Activated T-cell treated with anti-CD3 and anti-CD28 coated beads for 24 hours (primary cell): ENCODE data around the gene ACAP2.

Experiments used
- DNase-seq: peaks from one replicate; pipeline ENCODE4 v3.0.0-alpha.2; 2020; ENCODE audit warnings: low read depth

ACAP2 gene

DNA sequence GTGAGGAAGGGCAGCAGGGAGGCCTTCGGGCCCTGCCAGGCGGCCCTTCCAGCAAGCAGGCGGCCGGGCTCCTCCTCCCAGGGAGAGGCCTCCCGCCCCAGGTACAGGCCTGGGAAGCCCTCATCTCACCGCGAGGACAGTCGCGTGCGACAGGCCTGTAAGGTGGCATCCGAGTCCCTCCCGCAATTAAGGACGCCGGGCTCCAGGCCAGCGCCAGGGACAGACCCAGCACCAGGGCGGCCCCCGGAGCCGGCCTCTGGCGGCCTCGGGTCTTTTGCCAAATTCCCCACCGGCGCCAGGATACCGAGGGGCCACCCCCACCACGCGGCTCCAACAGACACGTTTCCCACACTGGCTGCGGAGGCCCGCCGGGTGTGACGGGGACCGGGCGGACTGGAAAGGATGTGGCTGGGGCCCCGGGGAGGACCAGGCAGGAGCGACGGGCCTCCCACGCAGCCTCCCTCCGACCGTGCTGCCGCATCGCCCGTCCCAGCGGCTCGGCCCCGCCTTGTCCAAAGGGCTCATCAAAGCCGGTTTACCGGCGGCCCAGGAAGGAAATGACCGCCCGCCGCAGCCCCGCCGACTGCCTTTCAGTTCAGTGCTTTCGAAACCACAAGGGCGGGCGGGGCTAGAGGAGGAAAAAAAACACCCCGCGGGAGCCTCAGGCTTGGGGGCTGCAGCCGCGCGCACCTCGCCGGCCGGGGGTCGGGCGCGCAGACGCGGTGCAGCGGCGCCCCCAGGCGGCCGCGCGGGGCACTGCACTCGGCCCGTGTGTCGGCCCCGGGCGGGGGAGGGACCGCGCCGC is 183.1 kb downstream of the ACAP2 start:
- peak; percentile 79 for DNase-seq

DNA sequence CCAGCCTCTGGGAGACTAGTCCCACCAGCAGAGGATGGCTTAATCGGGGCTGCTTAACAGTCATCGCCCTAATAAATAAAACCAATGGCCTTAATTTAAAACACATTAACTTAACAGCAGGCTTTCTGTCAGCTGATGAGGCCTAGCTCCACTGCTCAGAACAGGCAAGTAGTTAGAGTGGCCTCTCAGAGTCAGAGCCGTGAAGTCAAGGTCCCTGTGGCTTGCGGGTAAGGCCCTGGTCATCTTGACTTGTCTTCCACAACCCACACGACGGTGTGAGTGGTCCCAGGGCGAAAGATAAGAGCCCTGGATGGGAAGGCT is 183.7 kb downstream of the ACAP2 start:
- no peak for DNase-seq

DNA sequence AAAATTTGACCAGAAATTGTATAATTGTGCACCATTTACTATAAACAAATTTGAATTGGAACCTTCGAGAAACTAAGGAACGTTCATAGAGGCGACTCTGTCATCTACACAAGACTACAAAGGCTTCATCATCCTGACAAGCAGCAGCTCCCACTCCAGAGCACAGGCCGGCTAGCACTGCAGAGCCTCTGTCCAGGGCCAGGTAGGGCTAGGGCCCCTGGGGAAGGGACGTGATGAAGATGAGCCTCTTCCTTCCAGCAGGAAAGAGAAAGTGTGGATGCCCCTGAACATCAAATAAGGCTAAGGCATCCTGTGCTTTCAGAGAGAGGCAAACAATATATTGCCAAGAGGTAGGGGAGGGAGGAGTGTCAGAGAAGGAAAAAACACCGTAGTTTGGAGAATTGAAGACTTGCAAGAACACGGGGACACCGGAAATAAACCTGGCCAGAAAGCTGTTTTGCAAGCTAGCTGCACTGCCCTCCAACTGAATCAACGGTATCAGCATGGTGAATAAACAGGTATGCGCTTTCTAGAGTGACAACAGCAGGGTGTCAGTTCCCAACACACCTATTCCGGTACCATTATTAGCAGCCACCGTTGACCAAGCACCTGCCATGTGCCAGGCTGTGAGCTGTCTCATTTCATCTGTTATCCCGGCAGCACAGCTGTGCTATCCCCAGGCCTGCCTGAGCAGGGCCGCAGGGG is 184.2 kb downstream of the ACAP2 start:
- no peak for DNase-seq

DNA sequence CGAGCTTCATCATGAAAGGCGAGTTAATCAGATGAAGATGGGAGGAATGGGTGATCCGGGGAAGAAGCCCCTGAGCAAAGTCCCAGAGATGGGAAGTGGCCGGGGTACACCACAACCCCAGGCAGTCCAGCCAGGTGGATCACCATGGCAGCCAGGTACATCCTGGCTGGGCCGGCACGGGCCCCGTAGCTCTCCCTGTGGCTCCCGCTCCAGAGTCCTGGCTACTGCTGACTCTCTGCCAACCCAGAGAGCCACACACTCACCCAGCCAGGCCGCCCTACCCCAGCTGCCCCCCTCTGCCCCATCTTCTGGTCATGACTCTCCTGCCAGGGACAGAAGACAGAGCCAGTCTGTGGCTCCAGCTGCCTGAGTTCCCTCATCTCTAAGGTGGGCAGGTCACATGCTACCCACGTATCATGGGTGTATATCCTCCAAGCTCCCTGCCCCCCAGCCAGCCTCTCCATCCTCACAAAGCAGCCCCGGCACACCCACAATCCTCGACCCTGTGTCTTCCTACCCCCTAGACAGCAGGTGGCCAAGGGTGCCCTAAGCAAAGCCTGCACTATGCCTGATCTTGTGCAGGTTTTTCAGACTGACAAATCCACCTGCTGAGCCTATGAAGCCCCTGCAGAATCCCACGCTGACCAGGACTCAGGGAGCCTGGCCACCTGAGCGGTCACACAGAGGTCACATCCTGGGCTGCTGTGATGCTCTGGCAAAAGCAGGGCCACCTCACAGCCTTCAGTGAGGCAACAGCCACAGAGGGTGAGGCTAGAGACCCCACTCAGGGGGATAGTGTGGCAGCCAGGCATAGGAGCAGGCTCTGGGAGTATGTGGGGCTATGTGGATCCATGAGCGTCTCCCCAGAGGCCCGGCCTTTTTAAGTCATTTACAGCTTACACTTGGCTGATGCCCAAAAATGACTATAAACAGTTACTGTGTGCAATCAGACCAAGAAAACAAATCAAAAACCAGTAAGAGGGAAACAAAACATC is 185.1 kb downstream of the ACAP2 start:
- DNase-seq, result no peak

DNA sequence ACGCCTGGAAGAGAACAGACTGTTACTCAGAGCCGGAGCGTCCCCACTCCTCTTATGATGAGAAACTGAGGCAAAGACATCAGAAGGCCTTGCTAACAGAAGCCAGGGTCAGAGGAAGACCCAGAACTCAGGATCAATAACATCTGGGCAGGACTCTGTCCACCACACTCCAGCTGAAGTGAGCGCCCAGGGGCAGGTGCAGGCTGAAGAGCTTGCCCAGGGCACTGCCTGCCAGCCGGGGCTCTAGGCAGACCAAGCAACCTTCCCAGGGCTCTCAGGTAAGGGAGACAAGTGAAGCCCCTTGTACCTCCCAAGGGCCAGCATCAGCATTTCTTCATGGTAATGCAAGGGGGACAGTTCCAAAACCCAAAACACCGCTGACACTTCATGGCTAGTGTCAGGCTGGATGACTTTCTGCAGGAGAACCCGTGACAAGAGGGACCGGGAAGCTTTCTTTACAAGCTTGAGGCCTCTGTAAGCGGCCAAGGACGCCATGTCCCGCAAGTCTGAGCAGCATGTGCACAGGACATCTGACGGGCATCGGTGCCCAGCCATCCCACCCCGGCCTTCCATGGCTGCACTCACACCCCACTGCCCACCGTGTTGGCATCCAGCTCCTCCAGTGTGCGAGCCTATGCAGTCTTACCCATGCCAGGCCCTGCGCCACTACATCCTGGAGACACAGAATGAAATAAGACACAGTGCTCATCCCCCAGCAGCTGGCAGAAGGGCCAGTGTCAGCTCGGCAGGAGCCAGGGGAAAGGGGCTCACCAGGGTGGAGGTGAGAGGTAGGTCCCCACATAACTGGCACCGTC is 186.0 kb downstream of the ACAP2 start:
- DNase-seq, result no peak

DNA sequence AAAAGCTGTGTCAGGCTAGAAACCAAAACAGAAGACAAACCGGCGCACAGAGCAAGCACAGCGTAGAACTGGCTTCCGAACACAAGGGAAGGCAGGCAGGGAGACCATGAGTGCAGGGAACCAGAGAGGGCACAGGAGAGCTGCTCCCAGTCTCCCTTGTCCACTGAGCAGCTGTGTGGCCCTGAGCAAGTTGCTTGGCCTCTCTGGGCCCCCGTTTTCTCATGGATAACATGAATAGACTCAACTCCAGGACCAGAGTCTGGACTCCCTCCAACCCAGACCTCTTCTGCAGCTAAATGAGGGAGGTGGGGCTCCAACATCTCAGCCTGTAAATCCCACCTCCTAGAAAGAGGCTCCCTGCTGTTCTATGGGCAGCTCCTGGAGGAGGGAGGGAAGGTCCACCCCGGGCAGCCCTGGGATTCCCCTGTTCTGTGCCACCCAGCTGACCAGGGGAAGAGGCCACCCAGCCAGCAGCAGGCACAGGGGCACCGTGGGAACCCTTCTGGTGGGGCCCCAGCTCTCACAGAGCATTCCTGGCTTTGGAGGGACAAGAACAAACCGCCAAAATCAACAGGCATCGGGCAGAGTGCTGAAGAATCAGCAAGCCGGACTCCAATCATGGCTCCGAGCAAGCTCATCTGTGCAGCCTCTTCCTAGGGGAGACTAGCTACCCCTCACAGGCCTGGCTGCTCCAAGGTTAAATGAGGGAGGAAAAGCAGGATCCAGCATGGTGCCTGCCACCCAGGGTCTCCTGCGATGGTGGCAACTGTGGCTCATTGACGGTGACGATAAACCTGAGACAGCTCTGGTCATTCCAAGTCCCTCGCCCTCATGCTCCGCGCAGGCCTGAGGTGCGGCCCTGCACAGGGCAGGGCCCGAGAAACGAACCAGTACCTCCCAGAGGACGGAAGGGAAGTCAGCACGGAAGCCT is 187.0 kb downstream of the ACAP2 start:
- DNase-seq, result no peak

DNA sequence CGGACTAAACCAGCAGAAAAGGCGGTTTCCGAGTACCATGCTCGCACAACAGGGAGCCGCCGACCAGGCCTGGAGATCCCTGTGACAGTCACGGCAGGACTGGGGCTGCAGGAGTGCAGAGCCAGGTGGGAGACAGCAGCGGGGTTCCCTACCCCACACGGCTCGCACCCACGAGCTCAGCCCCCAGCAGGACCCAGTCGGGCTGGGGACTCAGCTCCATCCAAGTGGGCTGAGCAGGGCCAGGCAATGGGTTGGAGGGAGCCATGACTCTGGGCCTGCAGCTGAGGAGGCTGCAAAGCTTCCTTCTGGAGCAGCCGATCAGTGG is 187.7 kb downstream of the ACAP2 start:
- DNase-seq, result no peak

DNA sequence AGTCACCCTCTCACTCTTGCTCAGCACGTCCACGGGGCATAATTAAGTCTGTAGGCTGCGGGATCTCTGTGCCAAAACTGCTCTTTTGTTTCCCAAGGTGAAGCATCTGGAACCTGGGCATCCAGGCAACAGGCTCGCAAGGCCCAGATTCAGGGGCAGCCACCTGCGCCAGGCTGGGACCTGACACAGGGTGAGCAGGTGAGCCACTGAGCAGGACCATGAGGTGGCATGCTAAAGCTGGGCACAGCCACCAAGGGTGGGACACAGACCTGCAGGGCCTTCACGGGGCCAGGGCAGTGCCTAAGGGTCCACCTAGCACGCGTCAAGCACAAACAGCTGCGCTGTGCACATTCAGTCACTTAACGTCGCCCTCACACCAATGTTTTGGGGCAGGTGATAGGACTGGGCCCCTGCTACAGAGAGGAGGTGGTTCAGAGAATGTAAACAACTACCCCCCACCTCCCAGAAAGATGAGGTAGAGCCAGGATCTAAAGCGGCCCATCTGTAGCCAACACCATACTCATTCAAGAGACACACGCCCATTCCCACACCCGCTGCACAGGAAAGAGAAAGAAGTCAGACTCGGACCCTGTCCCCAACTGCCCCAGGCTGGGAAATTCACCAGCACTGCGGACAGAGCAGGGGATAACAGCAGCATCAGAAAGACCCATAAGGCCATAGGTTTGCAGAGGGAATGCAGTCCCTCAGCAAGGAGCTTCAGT is 188.2 kb downstream of the ACAP2 start:
- no peak for DNase-seq

DNA sequence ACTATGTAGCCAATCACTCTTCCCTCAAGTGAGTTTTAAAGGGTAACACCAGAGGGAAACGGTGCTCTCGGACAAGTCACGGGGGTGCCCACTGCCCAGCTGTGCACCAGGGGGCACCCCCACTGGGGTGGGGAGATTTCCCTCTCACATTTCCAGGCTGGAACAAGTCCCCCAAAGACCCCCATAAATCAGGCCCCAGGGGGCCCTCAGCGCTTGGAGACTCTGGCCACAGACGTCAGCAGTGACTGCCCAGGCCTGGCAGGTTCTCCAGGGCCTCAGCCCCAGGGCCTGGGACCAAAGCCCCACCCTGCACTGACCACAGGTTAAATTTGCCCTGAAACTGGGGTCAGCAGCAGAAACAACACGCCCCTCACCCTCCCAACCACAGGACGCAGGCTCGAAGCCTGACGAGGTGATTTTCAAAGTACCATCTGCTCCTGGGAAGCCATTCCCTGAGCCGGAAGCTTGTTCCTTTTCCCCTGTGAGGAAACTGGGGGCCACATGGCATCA is 188.8 kb downstream of the ACAP2 start:
- DNase-seq, result no peak

DNA sequence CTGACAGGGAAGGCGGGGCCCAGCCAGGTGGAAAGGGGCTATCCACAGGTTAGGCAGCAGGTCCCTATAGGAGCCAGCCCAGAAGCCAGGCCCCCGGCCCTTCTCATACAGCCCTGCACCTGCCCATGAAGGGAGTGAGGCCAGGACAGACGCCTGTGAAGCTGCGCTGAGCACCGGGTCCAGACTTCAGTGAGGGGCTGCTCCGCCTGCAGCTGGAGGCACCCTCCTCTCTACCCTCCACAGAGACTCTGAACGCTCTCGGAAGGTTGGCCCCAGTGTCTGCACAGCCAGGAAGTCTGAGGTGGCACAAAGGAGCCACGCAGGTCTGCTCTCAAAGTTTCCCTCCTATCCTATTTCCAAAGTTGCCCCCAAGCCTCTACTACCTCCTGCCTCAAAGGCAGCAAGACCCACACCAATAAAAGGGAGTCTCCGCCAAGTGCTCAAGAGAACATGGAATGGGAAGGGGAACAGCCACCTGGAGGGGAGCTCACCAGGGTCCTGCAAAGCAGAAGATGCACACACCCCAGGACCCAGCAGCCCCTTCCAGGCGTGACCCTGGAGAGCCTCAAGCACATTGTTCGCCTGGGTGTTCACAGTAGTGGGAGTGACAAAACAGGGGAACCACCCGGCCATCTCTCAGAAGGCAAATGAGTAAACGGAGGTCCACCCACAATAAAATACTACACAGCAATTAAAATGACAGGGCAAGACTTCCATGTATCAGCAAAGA is 191.3 kb downstream of the ACAP2 start:
- no peak for DNase-seq

DNA sequence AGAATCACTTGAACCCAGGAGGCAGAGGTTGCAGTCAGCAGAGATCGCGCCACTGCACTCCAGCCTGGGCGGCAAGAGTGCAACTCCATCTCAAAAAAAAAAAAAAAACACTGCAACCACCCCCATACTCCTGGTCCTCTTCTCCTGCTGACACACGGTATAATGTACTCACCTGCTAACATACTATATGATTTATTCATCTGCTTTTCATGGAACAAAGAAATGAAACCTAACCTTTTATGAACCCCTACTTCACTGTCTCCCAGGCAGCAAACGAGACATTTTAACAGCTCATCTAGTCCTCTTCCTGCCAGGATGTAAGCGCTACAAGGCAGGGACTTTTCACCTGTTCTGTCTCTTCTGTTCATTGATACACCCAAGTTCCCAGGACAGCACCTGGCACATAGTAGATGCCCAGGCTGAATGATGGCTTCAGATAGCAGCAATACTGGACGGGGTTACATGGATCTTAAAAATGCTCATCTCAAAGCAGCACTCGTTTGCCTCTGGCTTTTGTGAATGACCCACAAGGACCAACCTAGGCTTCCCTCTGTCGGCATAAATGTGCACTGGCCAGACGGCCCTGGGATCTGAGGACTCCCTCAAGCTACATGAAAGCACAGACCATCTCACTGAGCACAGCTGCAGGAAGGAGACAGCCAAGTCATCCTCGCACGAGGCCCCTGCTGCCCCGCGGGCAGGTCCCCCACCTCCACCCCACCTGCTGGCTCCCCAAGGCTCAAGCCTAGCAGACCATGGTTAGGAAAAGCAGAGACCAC is 192.2 kb downstream of the ACAP2 start:
- DNase-seq, result no peak

DNA sequence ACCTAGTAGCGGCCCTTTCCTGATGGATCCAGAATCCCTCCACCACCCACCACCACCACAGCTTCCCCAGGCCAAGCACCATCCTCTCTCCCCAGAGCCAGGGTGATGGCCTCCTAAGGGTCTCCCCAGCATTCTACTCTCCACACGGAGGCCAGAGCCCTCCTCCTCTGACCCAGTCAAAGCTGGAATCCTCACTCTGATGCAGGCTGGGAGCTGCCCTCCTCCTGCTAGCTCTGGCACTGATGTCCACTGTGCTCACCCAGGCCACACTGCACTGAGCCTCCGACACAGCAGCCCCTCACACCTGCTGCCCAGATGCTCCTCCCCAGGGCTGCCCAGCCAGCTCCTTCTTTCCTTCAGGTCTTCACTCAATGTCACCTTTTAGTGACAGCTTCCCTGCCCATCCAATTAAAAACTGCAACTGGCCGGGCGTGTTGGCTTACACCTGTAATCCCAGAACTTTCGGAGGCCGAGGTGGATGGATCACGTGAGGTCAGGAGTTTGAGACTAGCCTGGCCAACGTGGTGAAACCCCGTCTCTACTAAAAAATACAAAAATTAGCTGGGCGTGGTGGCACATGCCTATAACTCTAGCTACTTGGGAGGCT is 192.9 kb downstream of the ACAP2 start:
- no peak for DNase-seq

DNA sequence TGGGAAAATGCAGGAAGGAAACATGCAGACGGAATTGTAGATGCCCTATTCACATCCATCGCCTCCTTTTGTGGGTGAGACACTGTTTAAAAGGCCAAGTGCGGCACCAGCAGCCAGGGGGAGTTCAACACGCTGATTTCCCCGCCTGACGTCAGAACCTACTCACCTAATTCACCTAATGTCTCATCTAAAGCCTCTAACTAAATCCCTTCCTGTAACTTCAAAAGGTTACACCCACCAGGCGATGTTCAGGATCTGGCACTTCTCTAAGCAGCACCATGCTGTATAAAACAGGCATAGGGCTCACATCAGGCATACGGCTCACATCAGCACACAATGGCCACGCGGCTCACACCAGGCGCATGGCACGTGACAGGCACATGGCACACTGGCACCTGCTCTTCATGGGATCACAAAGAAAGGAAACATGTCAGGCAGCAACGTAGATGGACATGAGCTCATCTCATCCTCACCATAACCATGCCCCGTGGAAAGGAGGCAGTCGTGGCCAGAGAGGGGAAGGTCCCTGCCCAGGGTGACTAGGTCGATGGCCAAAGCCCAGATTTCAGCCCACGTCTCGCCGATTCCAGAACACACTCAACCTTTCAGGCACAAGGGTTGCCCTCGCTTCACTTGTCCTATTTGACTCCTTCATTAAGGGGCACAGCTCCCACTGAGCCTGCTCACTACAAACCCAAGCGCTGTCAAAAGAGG is 193.6 kb downstream of the ACAP2 start:
- no peak for DNase-seq

DNA sequence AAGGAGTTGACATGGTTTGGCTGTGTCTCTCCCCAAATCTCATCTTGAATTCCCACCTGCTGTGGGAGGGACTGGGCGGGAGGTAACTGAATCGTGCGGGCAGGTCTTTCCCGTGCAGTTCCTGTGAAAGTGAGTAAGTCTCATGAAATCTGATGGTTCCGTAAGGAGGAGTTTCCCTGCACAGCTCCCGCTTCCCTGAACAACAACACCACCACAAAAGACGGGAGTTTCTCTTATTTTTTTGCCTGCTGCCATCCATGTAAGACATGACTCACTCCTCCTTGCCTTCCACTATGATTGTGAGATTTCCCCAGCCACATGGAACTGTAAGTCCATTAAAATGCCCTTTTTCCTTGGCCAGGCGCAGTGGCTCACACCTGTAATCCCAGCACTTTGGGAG is 194.5 kb downstream of the ACAP2 start:
- DNase-seq, result no peak

DNA sequence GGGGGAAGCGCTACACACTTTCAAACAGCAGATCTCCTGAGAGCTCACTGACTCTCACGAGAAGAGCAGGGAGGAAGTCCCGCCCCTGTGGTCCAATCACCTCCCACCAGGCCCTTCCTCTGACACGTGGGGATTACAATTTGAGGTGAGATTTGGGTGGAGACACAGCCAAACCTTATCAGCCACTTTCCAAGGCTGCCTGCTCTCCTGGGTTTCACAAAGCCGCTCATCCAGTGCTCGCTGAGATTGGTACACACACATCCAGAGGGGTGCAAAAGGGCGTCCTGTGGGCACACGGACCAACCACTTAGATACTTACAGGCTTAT is 195.0 kb downstream of the ACAP2 start:
- no peak for DNase-seq

DNA sequence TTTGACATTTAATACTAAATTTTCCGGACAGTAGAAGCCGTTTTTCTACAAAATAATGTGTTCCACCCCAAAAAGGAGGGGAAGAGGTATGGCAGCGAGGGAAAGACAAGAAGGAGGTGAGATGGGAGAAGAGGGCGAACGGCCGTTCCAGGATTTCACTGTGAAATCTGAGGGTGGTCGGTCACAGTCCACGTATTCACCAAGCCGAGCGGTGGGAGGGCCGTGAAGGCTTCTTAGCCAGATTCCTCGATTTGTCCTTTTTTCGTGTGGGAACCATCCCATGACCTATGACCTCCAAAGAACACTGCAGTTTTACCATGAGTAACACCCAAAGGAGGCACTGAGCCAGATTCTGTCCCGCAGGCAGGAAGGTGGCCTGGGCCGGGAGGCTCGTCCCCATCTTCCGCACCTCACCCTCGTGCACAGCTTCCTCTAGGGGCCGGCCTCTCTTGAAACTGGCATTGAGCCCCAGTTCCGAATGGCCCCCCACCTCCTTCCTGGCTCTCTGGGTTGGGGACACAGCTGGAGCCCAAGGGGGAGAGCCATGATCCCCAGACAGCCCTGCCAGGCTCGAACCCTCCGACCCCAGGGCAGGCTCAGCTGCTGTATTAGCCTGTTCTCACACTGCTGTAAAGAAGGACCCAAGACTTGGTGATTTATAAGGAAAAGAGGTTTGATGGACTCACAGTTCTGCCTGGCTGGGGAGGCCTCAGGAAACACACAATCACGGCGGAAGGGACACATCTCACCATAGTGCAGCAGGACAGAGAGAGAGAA is 195.5 kb downstream of the ACAP2 start:
- no peak for DNase-seq

DNA sequence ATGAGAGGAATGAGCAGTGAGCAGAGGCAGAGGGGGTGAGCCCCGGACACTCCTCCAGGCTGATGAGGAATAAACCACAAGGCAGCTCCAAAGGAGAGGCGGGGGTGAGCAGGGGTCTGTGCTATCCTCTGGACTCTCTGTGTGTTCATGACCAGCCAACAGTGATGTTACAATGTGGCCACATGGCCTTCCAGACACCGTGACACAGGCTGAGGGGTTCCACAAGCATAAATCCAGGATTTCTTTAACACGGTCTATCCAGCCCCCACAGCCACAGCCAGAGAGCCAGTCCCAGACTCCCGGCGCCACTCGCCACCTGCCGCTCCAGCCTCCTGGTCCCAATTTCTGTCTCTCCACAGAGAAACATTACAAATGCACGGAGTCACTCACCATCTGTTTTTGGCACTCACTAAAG is 196.2 kb downstream of the ACAP2 start:
- DNase-seq, result no peak
